ENCODE data around the gene UROC1. TPM values are rescaled to one million over a fixed set of nuclear protein-coding genes. Genes with fewer than 3 reads are reported as not detected.

The UROC1 gene
- total RNA-seq, 2 experiments from 2014 or later, result 0.09 TPM; not detected in 1

DNA sequence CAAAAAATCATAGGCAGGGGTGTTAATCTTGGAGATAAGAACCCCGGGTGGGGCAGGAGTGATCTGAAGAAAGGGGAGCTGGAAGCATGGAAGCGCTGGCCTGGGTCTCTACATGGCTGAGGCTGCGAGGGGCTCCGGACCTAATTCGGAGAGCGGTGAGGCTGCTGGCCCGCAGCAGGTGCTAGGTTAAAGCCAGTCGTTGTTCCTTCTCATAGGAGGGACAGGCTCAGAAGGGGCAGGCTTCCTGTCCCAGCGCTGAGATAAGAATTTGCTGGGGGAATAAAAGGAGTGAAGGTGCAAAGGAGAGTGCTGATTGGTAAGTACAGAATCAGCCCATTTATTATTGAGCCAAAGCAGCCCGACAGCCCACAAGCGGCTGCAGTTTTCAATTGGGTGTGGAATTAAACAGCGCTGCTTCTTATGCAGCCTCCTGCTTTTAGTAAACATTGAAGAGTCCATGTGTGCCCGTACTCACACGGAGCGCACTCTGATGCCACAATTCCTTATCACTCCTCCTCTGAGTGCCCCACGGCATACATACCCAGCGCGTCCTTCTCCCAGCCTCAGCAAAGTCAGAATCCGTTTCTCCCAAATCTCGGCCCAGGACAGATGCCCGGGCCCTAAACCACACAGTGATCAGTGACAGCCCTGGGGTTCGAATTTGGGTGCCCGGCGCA is 23.5 kb upstream of the UROC1 start:
- POLR2A ChIA-PET, result no interaction called here
- Histone ChIP-seq H3K9me3 (ENCODE audit: low read length) (no peaks in the 10 kb centered on the region), H3K4me1 (ENCODE audit: insufficient read depth, low read length, poor library complexity, severe bottlenecking) (no peaks in the 10 kb centered on the region), H3K4me3 (ENCODE audit: low read depth, low read length, poor library complexity, severe bottlenecking) (no peak overlapping the region), H3K27ac (ENCODE audit: low read depth, low read length, poor library complexity, severe bottlenecking) (no peak overlapping the region), H3K79me2 (ENCODE audit: insufficient read depth, low read depth, low read length) (no peaks in the 10 kb centered on the region), H4K20me1 (ENCODE audit: insufficient read depth, low read length) (no peaks in the 10 kb centered on the region), H2AFZ (ENCODE audit: low read length) (no peak overlapping the region), H3K36me3 (ENCODE audit: insufficient read depth, low read length) (no peaks in the 10 kb centered on the region), H3K4me2 (ENCODE audit: low read length) (no peak overlapping the region), H3K9me2 (ENCODE audit: insufficient read depth, low read length) (no peaks in the 10 kb centered on the region)
- no TSS peak for BruUV-seq (replicated peaks)
- CTCF ChIA-PET (ENCODE audit: unreplicated experiment), result no interaction called here
- intact Hi-C loops (cut with micrococcal nuclease; ENCODE audit: unreplicated experiment), result no loop called here
- TF ChIP-seq CTCF (conservative IDR thresholded peaks at IDR 0.05; ENCODE audit: low read length), result no peak
- TF ChIP-seq EZH2phosphoT487 (IDR thresholded peaks at IDR 0.05; ENCODE audit: borderline replicate concordance, low read depth, low read length), result no peak
- no peak for DNase-seq (ENCODE audit: low spot score)

DNA sequence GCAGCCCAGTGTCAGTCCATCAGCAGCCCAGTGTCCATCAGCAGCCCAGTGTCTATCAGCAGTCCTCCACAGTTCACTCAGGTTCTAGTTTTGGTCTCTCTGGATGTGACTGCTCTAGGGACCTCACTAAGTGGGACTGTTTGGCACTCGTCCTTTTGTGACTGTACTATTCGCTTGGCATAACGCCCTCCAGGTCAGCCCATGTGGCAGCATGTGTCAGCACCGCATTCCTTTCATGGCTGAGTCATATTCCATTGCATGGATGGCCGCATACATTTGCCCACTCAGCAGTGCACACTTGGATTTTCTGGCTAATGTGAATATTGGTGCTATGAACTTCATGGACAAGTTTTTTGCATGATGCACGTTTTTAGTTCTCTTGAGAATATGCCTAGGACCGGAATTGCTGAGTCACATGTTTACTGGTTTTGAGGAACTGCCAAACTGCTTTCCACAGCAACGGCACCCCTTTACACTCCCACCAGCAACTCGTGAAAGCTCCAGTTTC is 22.8 kb upstream of the UROC1 start:
- Histone ChIP-seq H3K36me3 (ENCODE audit: insufficient read depth, low read length) (no peaks in the 10 kb centered on the region), H3K9me2 (ENCODE audit: insufficient read depth, low read length) (no peaks in the 10 kb centered on the region), H2AFZ (ENCODE audit: low read length) (no peak overlapping the region), H4K20me1 (ENCODE audit: insufficient read depth, low read length) (no peaks in the 10 kb centered on the region), H3K4me1 (ENCODE audit: insufficient read depth, low read length, poor library complexity, severe bottlenecking) (no peaks in the 10 kb centered on the region), H3K4me3 (ENCODE audit: low read depth, low read length, poor library complexity, severe bottlenecking) (no peak overlapping the region), H3K79me2 (ENCODE audit: insufficient read depth, low read depth, low read length) (no peaks in the 10 kb centered on the region), H3K27ac (ENCODE audit: low read depth, low read length, poor library complexity, severe bottlenecking) (no peak overlapping the region), H3K9me3 (ENCODE audit: low read length) (no peaks in the 10 kb centered on the region), H3K4me2 (ENCODE audit: low read length) (no peak overlapping the region)
- ChIA-PET CTCF (ENCODE audit: unreplicated experiment) (no interaction called here), POLR2A (no interaction called here)
- no peak for DNase-seq (ENCODE audit: low spot score)
- intact Hi-C loops (cut with micrococcal nuclease; ENCODE audit: unreplicated experiment), result no loop called here
- no peak for TF ChIP-seq CTCF (conservative IDR thresholded peaks at IDR 0.05; ENCODE audit: low read length)
- TF ChIP-seq EZH2phosphoT487 (IDR thresholded peaks at IDR 0.05; ENCODE audit: borderline replicate concordance, low read depth, low read length), result no peak
- BruUV-seq (replicated peaks), result no TSS peak

DNA sequence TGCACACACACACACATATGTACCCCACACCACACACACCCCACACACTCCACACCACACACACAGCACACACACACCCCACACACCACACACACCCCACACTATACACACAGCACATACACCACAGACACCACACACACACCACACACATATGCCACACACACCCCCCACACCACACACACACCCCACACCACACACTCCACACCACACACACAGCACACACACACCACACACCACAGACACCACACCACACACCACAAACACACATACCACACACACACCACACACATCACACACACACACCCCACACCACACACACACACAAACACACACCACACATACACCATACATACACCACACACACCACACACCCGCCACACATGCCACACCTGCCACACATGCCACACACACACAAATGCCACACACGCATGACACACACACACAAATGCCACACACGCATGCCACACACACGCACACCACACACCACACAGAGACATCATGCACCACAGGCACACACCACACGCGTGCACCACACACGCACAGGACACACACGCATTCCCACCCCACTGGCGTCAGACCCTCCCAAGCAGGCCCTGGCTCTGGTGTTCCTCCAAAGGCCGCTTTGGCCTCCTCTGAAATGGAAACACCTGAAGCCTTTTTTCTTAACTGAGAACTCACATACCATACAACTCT is 22.1 kb upstream of the UROC1 start:
- intact Hi-C loops (cut with micrococcal nuclease; ENCODE audit: unreplicated experiment), result no loop called here
- TF ChIP-seq EZH2phosphoT487 (IDR thresholded peaks at IDR 0.05; ENCODE audit: borderline replicate concordance, low read depth, low read length), result no peak
- no peak for TF ChIP-seq CTCF (conservative IDR thresholded peaks at IDR 0.05; ENCODE audit: low read length)

More for the DNA sequence above, 22.1 kb upstream of the UROC1 start:
- POLR2A ChIA-PET, result no interaction called here
- DNase-seq (ENCODE audit: low spot score), result no peak
- Histone ChIP-seq H3K36me3 (ENCODE audit: insufficient read depth, low read length) (no peaks in the 10 kb centered on the region), H3K4me1 (ENCODE audit: insufficient read depth, low read length, poor library complexity, severe bottlenecking) (no peaks in the 10 kb centered on the region), H3K27ac (ENCODE audit: low read depth, low read length, poor library complexity, severe bottlenecking) (no peak overlapping the region), H3K4me2 (ENCODE audit: low read length) (no peak overlapping the region), H3K4me3 (ENCODE audit: low read depth, low read length, poor library complexity, severe bottlenecking) (no peak overlapping the region), H3K9me2 (ENCODE audit: insufficient read depth, low read length) (no peaks in the 10 kb centered on the region), H3K79me2 (ENCODE audit: insufficient read depth, low read depth, low read length) (no peaks in the 10 kb centered on the region), H2AFZ (ENCODE audit: low read length) (no peak overlapping the region), H4K20me1 (ENCODE audit: insufficient read depth, low read length) (no peaks in the 10 kb centered on the region), H3K9me3 (ENCODE audit: low read length) (no peaks in the 10 kb centered on the region)
- no TSS peak for BruUV-seq (replicated peaks)
- CTCF ChIA-PET (ENCODE audit: unreplicated experiment), result no interaction called here

Data from OCI-LY7 (cell line).